Naive B cell (primary cell): ENCODE results near the gene NAGLU. TPM values are rescaled to one million over a fixed set of nuclear protein-coding genes. Genes with fewer than 3 reads are reported as not detected.
"Not testable (repeated sequence)": the region's sequence is repeated elsewhere in the genome, so short reads cannot be mapped to it uniquely, and the experiment has no call there.

ENCODE experiments used
- ATAC-seq, 2 donors: fragments of 150-1000 bp; cut with Tn5 transposase; 2 replicates each; pipeline ENCODE4 v1.10.0; 2021; ENCODE audit warnings: low read depth in 2 of 2, mild to moderate bottlenecking in 2 of 2, moderate library complexity in 2 of 2
- DNase-seq: peaks from one replicate; pipeline ENCODE4 v3.0.0; 2022
- H3K27ac Mint-ChIP-seq, 6 donors: one replicate each; pipeline ENCODE4 v1.8.0; 2020 to 2022; ENCODE audit warnings: mild to moderate bottlenecking in 6 of 6, mixed read lengths in 6 of 6, moderate library complexity in 5 of 6, inconsistent platforms in 2 of 6
- H3K27me3 Mint-ChIP-seq, 3 donors: one replicate each; pipeline ENCODE4 v1.8.0; 2021 to 2022; ENCODE audit warnings: mixed read lengths in 3 of 3, mild to moderate bottlenecking in 1 of 3
- H3K36me3 Mint-ChIP-seq, 2 donors: one replicate each; pipeline ENCODE4 v1.8.0; 2020 to 2022; ENCODE audit warnings: mixed read lengths in 2 of 2, inconsistent platforms in 1 of 2, mild to moderate bottlenecking in 1 of 2
- H3K4me1 Mint-ChIP-seq, 3 donors: one replicate each; pipeline ENCODE4 v1.8.0; 2020 to 2022; ENCODE audit warnings: mixed read lengths in 3 of 3, inconsistent platforms in 1 of 3, mild to moderate bottlenecking in 1 of 3, moderate library complexity in 1 of 3
- H3K4me3 Mint-ChIP-seq, 8 donors: one replicate each; pipeline ENCODE4 v1.8.0; 2020 to 2022; ENCODE audit warnings: mild to moderate bottlenecking in 8 of 8, mixed read lengths in 8 of 8, moderate library complexity in 8 of 8, inconsistent platforms in 2 of 8
- H3K9me3 Mint-ChIP-seq, 7 donors: one replicate each; pipeline ENCODE4 v1.8.0; 2020 to 2022; ENCODE audit warnings: mixed read lengths in 7 of 7, mild to moderate bottlenecking in 5 of 7, inconsistent platforms in 2 of 7, moderate library complexity in 1 of 7
- polyA plus RNA-seq, 6 donors: library from polyadenylated mRNA; unstranded; fragments of 300-500 nt; fragmentation: Illumina TruSeq; gene quantifications; one replicate each; pipeline ENCODE4 v1.2.3, GENCODE V29; 2021; ENCODE audit warnings: low read depth in 6 of 6

NAGLU gene
- polyA plus RNA-seq, 6 donors from 2014 or later = 17.1 to 34.9 (median 23.6) TPM

- H3K27ac Mint-ChIP-seq = peak overlapping the region in 1 of 6 donors; percentile 43
Observed at GRCh38 chr17:42541041-42541833, 5.2 kb downstream of the NAGLU start.

GRCh38 chr17:42543190-42544079 lies 7.4 kb downstream of the NAGLU start:
- DNase-seq = no peak
- no peak for ATAC-seq
- H3K27me3 Mint-ChIP-seq = no peaks in the 10 kb centered on the region
- no peaks in the 10 kb centered on the region for H3K36me3 Mint-ChIP-seq
- peak overlapping the region in 1 of 6 donors; percentile 72 for H3K27ac Mint-ChIP-seq
- peaks cover 7 to 15% (median 8%) of the 10 kb centered on the region in 3 donors for H3K4me1 Mint-ChIP-seq
- H3K9me3 Mint-ChIP-seq = no peaks in the 10 kb centered on the region
- no peak overlapping the region for H3K4me3 Mint-ChIP-seq

More at GRCh38 chr17:42541041-42541833, 5.2 kb downstream of the NAGLU start:
- no peaks in the 10 kb centered on the region for H3K27me3 Mint-ChIP-seq
- peak overlapping the region in 2 of 8 donors; percentile 24 to 27 for H3K4me3 Mint-ChIP-seq
- H3K4me1 Mint-ChIP-seq = peaks cover 19 to 25% (median 21%) of the 10 kb centered on the region in 3 donors
- DNase-seq = no peak
- no peaks in the 10 kb centered on the region for H3K36me3 Mint-ChIP-seq
- H3K9me3 Mint-ChIP-seq = no peaks in the 10 kb centered on the region
- ATAC-seq = no peak

- Mint-ChIP-seq H3K4me1 (peaks cover 10 to 17% (median 13%) of the 10 kb centered on the region in 3 donors), H3K4me3 (no peak overlapping the region), H3K27ac (peak overlapping the region in 1 of 6 donors; percentile 14), H3K36me3 (no peaks in the 10 kb centered on the region), H3K9me3 (no peaks in the 10 kb centered on the region), H3K27me3 (no peaks in the 10 kb centered on the region)
- DNase-seq (no peak), ATAC-seq (no peak)
Observed at GRCh38 chr17:42544874-42545283, 8.8 kb downstream of the NAGLU start.

- H3K4me1 Mint-ChIP-seq = peaks cover 12 to 21% (median 15%) of the 10 kb centered on the region in 3 donors
- not testable (repeated sequence) for H3K9me3 Mint-ChIP-seq, H3K4me3 Mint-ChIP-seq, H3K36me3 Mint-ChIP-seq, DNase-seq, H3K27me3 Mint-ChIP-seq, ATAC-seq
- H3K27ac Mint-ChIP-seq = peak overlapping the region in 1 of 6 donors; percentile 21
Observed at GRCh38 chr17:42545755-42546505, 9.9 kb downstream of the NAGLU start.

- no peak for DNase-seq
- Mint-ChIP-seq H3K9me3 (no peaks in the 10 kb centered on the region), H3K4me3 (peak overlapping the region in 2 of 8 donors; percentile 43 to 46), H3K36me3 (no peaks in the 10 kb centered on the region), H3K4me1 (peaks cover 14 to 27% (median 17%) of the 10 kb centered on the region in 3 donors), H3K27ac (no peak overlapping the region), H3K27me3 (no peaks in the 10 kb centered on the region)
- no peak for ATAC-seq
Observed at GRCh38 chr17:42547001-42547461, 11.0 kb downstream of the NAGLU start.

- Mint-ChIP-seq H3K27ac (no peak overlapping the region), H3K9me3 (no peaks in the 10 kb centered on the region), H3K27me3 (no peaks in the 10 kb centered on the region), H3K36me3 (no peaks in the 10 kb centered on the region), H3K4me1 (peaks cover 14 to 33% (median 23%) of the 10 kb centered on the region in 3 donors), H3K4me3 (peak overlapping the region in 7 of 8 donors; percentile 15 to 75 (median 47))
- DNase-seq = no peak
- ATAC-seq = no peak
Observed at GRCh38 chr17:42547698-42548069, 11.6 kb downstream of the NAGLU start.

GRCh38 chr17:42548070-42548837 lies 12.2 kb downstream of the NAGLU start:
- Mint-ChIP-seq H3K27me3 (no peaks in the 10 kb centered on the region), H3K27ac (peak overlapping the region in 1 of 6 donors; percentile 78), H3K36me3 (no peaks in the 10 kb centered on the region), H3K9me3 (no peaks in the 10 kb centered on the region), H3K4me1 (peaks cover 14 to 39% (median 25%) of the 10 kb centered on the region in 3 donors), H3K4me3 (peak overlapping the region; percentile 63 to 77 (median 70))
- peak; percentile 82 for DNase-seq
- peak; percentile 91 for ATAC-seq

GRCh38 chr17:42548993-42549755 lies 13.1 kb downstream of the NAGLU start:
- ATAC-seq (no peak), DNase-seq (no peak)
- peak overlapping the region in 3 of 6 donors; percentile 26 to 78 (median 63) for H3K27ac Mint-ChIP-seq
- peak overlapping the region in 7 of 8 donors; percentile 35 to 78 (median 76) for H3K4me3 Mint-ChIP-seq
- H3K9me3 Mint-ChIP-seq = no peaks in the 10 kb centered on the region
- H3K27me3 Mint-ChIP-seq = no peaks in the 10 kb centered on the region
- no peaks in the 10 kb centered on the region for H3K36me3 Mint-ChIP-seq
- H3K4me1 Mint-ChIP-seq = peaks cover 17 to 48% (median 27%) of the 10 kb centered on the region in 3 donors

GRCh38 chr17:42552736-42553135 lies 16.7 kb downstream of the NAGLU start, which contains the start of gene HSD17B1:
HSD17B1 (plus strand) TSS chr17:42552923; CDS start chr17:42552934, 11 bp downstream.
- ATAC-seq, DNase-seq, H3K9me3 Mint-ChIP-seq, H3K27me3 Mint-ChIP-seq, H3K36me3 Mint-ChIP-seq: not testable (repeated sequence)
- Mint-ChIP-seq H3K4me3 (peak within 1 kb of the TSS; percentile 94 to 97 (median 96)), H3K27ac (peak within 1 kb of the TSS in 5 of 6 donors; percentile 78 to 99 (median 95)), H3K4me1 (peaks cover 25 to 64% (median 43%) of the 10 kb centered on the region in 3 donors)

GRCh38 chr17:42553161-42553818 lies 17.2 kb downstream of the NAGLU start:
- no peak for ATAC-seq

GRCh38 chr17:42553866-42554249 lies 17.8 kb downstream of the NAGLU start:
- H3K9me3 Mint-ChIP-seq = no peaks in the 10 kb centered on the region
- peaks cover 24 to 57% (median 39%) of the 10 kb centered on the region in 3 donors for H3K4me1 Mint-ChIP-seq
- peak overlapping the region; percentile 94 to 97 (median 96) for H3K4me3 Mint-ChIP-seq
- peak overlapping the region in 5 of 6 donors; percentile 78 to 99 (median 95) for H3K27ac Mint-ChIP-seq
- H3K27me3 Mint-ChIP-seq = no peaks in the 10 kb centered on the region
- no peaks in the 10 kb centered on the region for H3K36me3 Mint-ChIP-seq
- no peak for DNase-seq
- no peak for ATAC-seq

More at GRCh38 chr17:42553161-42553818, 17.2 kb downstream of the NAGLU start:
- no peaks in the 10 kb centered on the region for H3K36me3 Mint-ChIP-seq
- peaks cover 25 to 60% (median 43%) of the 10 kb centered on the region in 3 donors for H3K4me1 Mint-ChIP-seq
- H3K27ac Mint-ChIP-seq = peak overlapping the region in 5 of 6 donors; percentile 72 to 99 (median 95)
- no peaks in the 10 kb centered on the region for H3K9me3 Mint-ChIP-seq
- H3K4me3 Mint-ChIP-seq = peak overlapping the region; percentile 94 to 97 (median 96)
- no peaks in the 10 kb centered on the region for H3K27me3 Mint-ChIP-seq
- no peak for DNase-seq
